HG03432 (cell line): Measurements from ENCODE around the gene POLE.

Source experiments
- ATAC-seq: cut with Tn5 transposase; IDR thresholded peaks from one replicate; pipeline ENCODE4 v1.9.1; 2021; ENCODE audit warnings: mild to moderate bottlenecking, moderate library complexity; ENCODE audit not compliant: unreplicated experiment

The POLE gene

GRCh38 chr12:132658149-132658894 is 28.8 kb downstream of the POLE start:
- no peak for ATAC-seq

- ATAC-seq, result no peak
Measured at GRCh38 chr12:132657004-132657727, 30.0 kb downstream of the POLE start.

GRCh38 chr12:132653567-132654290 is 33.4 kb downstream of the POLE start:
- no peak for ATAC-seq

- no peak for ATAC-seq
Measured at GRCh38 chr12:132651444-132652100, 35.6 kb downstream of the POLE start.

- ATAC-seq, result no peak
Measured at GRCh38 chr12:132649226-132649945, 37.8 kb downstream of the POLE start.

- no peak for ATAC-seq
Measured at GRCh38 chr12:132648616-132649225, 38.4 kb downstream of the POLE start.

GRCh38 chr12:132647858-132648257 is 39.3 kb downstream of the POLE start:
- no peak for ATAC-seq

GRCh38 chr12:132646850-132647249 is 40.3 kb downstream of the POLE start:
- no peak for ATAC-seq

GRCh38 chr12:132642846-132643835 is 44.0 kb downstream of the POLE start:
- no peak for ATAC-seq

GRCh38 chr12:132641811-132642650 is 45.1 kb downstream of the POLE start:
- ATAC-seq, result no peak

- ATAC-seq, result no peak
Measured at GRCh38 chr12:132640936-132641335, 46.2 kb downstream of the POLE start.

- ATAC-seq, result no peak
Measured at GRCh38 chr12:132639956-132640520, 47.1 kb downstream of the POLE start.

- ATAC-seq, result no peak
Measured at GRCh38 chr12:132638541-132639408, 48.4 kb downstream of the POLE start.

- no peak for ATAC-seq
Measured at GRCh38 chr12:132637811-132638210, 49.3 kb downstream of the POLE start.

- no peak for ATAC-seq
Measured at GRCh38 chr12:132635076-132635955, 51.8 kb downstream of the POLE start.
